ENCODE results near the gene LAMA5. TPM values are rescaled to one million over a fixed set of nuclear protein-coding genes. Genes with fewer than 3 reads are reported as not detected.
A peak's percentile ranks its signal among the peaks of the same experiment; 100 is the strongest.

Gene LAMA5
- total and polyA plus RNA-seq, 2 experiments from 2014 or later: 201 to 298 TPM

GRCh38 chr20:62321975-62322374 is 45.1 kb downstream of the LAMA5 start:
- no peak for ATAC-seq
- H3K36me3 Mint-ChIP-seq (ENCODE audit: low read depth): peaks cover 79% of the 10 kb centered on the region
- H3K27ac Mint-ChIP-seq: no peak overlapping the region

GRCh38 chr20:62321521-62321948 is 45.6 kb downstream of the LAMA5 start:
- Mint-ChIP-seq H3K27me3 (ENCODE audit: insufficient read depth, low read depth, poor library complexity) (peaks cover 33% of the 10 kb centered on the region), H3K36me3 (ENCODE audit: low read depth) (peaks cover 79% of the 10 kb centered on the region), H3K4me1 (no peaks in the 10 kb centered on the region; the same call in 2 of the 3 replicates), H3K9me3 (peaks cover 26% of the 10 kb centered on the region), H3K4me3 (no peak overlapping the region), H3K27ac (no peak overlapping the region)
- H3K27me3 ChIP-seq (ENCODE audit: insufficient read depth): no peaks in the 10 kb centered on the region
- H4K20me1 ChIP-seq (replicated peaks; ENCODE audit: insufficient read depth): no peaks in the 10 kb centered on the region
- no peaks in the 10 kb centered on the region for H3K9me2 ChIP-seq (ENCODE audit: insufficient read depth)
- H3K79me2 ChIP-seq (replicated peaks; ENCODE audit: insufficient read depth): no peaks in the 10 kb centered on the region
- H3K4me2 ChIP-seq: no peak overlapping the region
- H2AFZ ChIP-seq: no peak overlapping the region
- no peak overlapping the region for H3K27ac ChIP-seq (ENCODE audit: low read depth)
- ATAC-seq (peak; percentile 65), DNase-seq (ENCODE audit: low spot score) (peak; percentile 62)
- no peak overlapping the region for H3K4me3 ChIP-seq
- peaks cover 38% of the 10 kb centered on the region for H3F3A ChIP-seq (replicated peaks; ENCODE audit: low read depth)
- no peaks in the 10 kb centered on the region for H3K4me1 ChIP-seq (ENCODE audit: insufficient read depth)
- peaks cover 34% of the 10 kb centered on the region for H3K36me3 ChIP-seq (ENCODE audit: insufficient read depth)
- no peak for TF ChIP-seq ZNF462 (CRISPR knock-in tag; IDR thresholded peaks at IDR 0.05)
- no peak for TF ChIP-seq EZH2 (IDR thresholded peaks at IDR 0.05; ENCODE audit: low read depth, unreplicated experiment)

More at GRCh38 chr20:62321975-62322374, 45.1 kb downstream of the LAMA5 start:
- no peaks in the 10 kb centered on the region for H3K27me3 ChIP-seq (ENCODE audit: insufficient read depth)
- H4K20me1 ChIP-seq (replicated peaks; ENCODE audit: insufficient read depth): no peaks in the 10 kb centered on the region
- Mint-ChIP-seq H3K4me3 (no peak overlapping the region), H3K9me3 (peaks cover 26% of the 10 kb centered on the region), H3K4me1 (no peaks in the 10 kb centered on the region; the same call in 2 of the 3 replicates), H3K27me3 (ENCODE audit: insufficient read depth, low read depth, poor library complexity) (peaks cover 33% of the 10 kb centered on the region)
- TF ChIP-seq REST (IDR thresholded peaks at IDR 0.05; ENCODE audit: unreplicated experiment) (no peak), STAT1 (IDR thresholded peaks at IDR 0.05; ENCODE audit: unreplicated experiment) (no peak), ETS1 (IDR thresholded peaks at IDR 0.05) (no peak), CREB1 (CRISPR knock-in tag; IDR thresholded peaks at IDR 0.05; ENCODE audit: low read depth) (no peak), EZH2 (IDR thresholded peaks at IDR 0.05; ENCODE audit: low read depth, unreplicated experiment) (no peak), JUNB (IDR thresholded peaks at IDR 0.05; ENCODE audit: unreplicated experiment) (no peak)
- DNase-seq (ENCODE audit: low spot score): no peak
- no peak overlapping the region for H3K27ac ChIP-seq (ENCODE audit: low read depth)
- H3K9me2 ChIP-seq (ENCODE audit: insufficient read depth): no peaks in the 10 kb centered on the region
- H2AFZ ChIP-seq: no peak overlapping the region
- H3K4me2 ChIP-seq: no peak overlapping the region
- H3K4me3 ChIP-seq: no peak overlapping the region
- H3K79me2 ChIP-seq (replicated peaks; ENCODE audit: insufficient read depth): no peaks in the 10 kb centered on the region
- no peaks in the 10 kb centered on the region for H3K4me1 ChIP-seq (ENCODE audit: insufficient read depth)
- H3K36me3 ChIP-seq (ENCODE audit: insufficient read depth): peaks cover 32% of the 10 kb centered on the region
- H3F3A ChIP-seq (replicated peaks; ENCODE audit: low read depth): peaks cover 34% of the 10 kb centered on the region

Measured in GM23338 (cell line).